Keratinocyte (primary cell): ENCODE data around the gene UNC13B. TPM values are rescaled to one million over a fixed set of nuclear protein-coding genes. Genes with fewer than 3 reads are reported as not detected.

Experiments
- DNase-seq: peaks from one replicate; pipeline ENCODE4 v3.0.0-alpha.2; 2011; ENCODE audit warnings: low read depth, missing footprints, low spot score
- FAIRE-seq: peaks from 2 replicates; lab custom pipeline; 2011; peaks lifted over from hg19 to GRCh38; lab: Jason Lieb, UNC
- H2AFZ ChIP-seq: 2 replicates; pipeline ENCODE4 v1.6.0; 2012; ENCODE audit warnings: low read length, control low read depth, inconsistent platforms; ENCODE audit not compliant: control insufficient read depth
- H3K27ac ChIP-seq: 2 replicates; pipeline ENCODE4 v1.5.1; 2011; ENCODE audit warnings: low read length; ENCODE audit not compliant: control insufficient read depth, insufficient read depth
- H3K27me3 ChIP-seq: 3 replicates; pipeline ENCODE4 v1.6.0; 2011; ENCODE audit warnings: low read length; ENCODE audit not compliant: control insufficient read depth, insufficient read depth; ENCODE audit errors: extremely low read depth
- H3K36me3 ChIP-seq, 2 experiments: 2 replicates in 1 of 2; 3 replicates in 1 of 2; pipeline ENCODE4 v1.5.1; 2011; ENCODE audit warnings: low read length in 2 of 2, mild to moderate bottlenecking in 1 of 2; ENCODE audit not compliant: control insufficient read depth in 2 of 2, insufficient read depth in 2 of 2; ENCODE audit errors: extremely low read depth in 1 of 2
- H3K4me1 ChIP-seq: 3 replicates; pipeline ENCODE4 v1.5.1; 2011; ENCODE audit warnings: low read length; ENCODE audit not compliant: control insufficient read depth, insufficient read depth; ENCODE audit errors: extremely low read depth
- H3K4me2 ChIP-seq: 3 replicates; pipeline ENCODE4 v1.6.0; 2011; ENCODE audit warnings: low read depth, low read length; ENCODE audit not compliant: control insufficient read depth, insufficient read depth; ENCODE audit errors: extremely low read depth
- H3K4me3 ChIP-seq, 3 experiments: fragments of 200-600 bp in 1 of 3; sonication (generic) in 1 of 3; 2 replicates in 2 of 3; 3 replicates in 1 of 3; pipeline ENCODE4 v1.5.1; 2011 to 2016; ENCODE audit warnings: low read length in 3 of 3, mild to moderate bottlenecking in 3 of 3, control low read depth in 2 of 3, inconsistent platforms in 1 of 3, low read depth in 1 of 3, mixed read lengths in 1 of 3, mixed run types in 1 of 3, moderate library complexity in 1 of 3; ENCODE audit not compliant: control insufficient read depth in 2 of 3, insufficient read depth in 2 of 3; ENCODE audit errors: extremely low read depth in 1 of 3
- H3K79me2 ChIP-seq: 2 replicates; pipeline ENCODE4 v1.6.0; 2012; ENCODE audit warnings: low read length; ENCODE audit not compliant: control insufficient read depth, insufficient read depth
- H3K9ac ChIP-seq: 3 replicates; pipeline ENCODE4 v1.6.0; 2011; ENCODE audit warnings: low read length; ENCODE audit not compliant: control insufficient read depth, insufficient read depth; ENCODE audit errors: extremely low read depth
- H3K9me1 ChIP-seq: 3 replicates; pipeline ENCODE4 v1.6.0; 2011; ENCODE audit warnings: low read length; ENCODE audit not compliant: control insufficient read depth, insufficient read depth; ENCODE audit errors: extremely low read depth
- H3K9me3 ChIP-seq: 2 replicates; pipeline ENCODE4 v1.5.1; 2012; ENCODE audit warnings: low read depth, low read length; ENCODE audit not compliant: control insufficient read depth
- H4K20me1 ChIP-seq: 3 replicates; pipeline ENCODE4 v1.6.0; 2011; ENCODE audit warnings: low read length; ENCODE audit not compliant: control insufficient read depth, insufficient read depth; ENCODE audit errors: extremely low read depth
- CTCF ChIP-seq, 3 experiments: IDR thresholded peaks in 1 of 3; conservative IDR thresholded peaks in 1 of 3; optimal IDR thresholded peaks in 1 of 3; 2 replicates in 2 of 3; 3 replicates in 1 of 3; pipeline versions ENCODE3 to v1.5.1; 2011; ENCODE audit warnings: low read length in 3 of 3, mild to moderate bottlenecking in 3 of 3, moderate library complexity in 2 of 3, control low read depth in 1 of 3, inconsistent platforms in 1 of 3; ENCODE audit not compliant: insufficient read depth in 2 of 3; ENCODE audit errors: extremely low read depth in 1 of 3
- EZH2 ChIP-seq: IDR thresholded peaks from one replicate; pipeline ENCODE4 v1.6.1; 2012; ENCODE audit warnings: inconsistent platforms, mild to moderate bottlenecking, low read length, moderate library complexity
- dilution Hi-C: fragments of 300-500 bp; cut with MboI; formaldehyde crosslinking; loops from one replicate; pipeline ENCODE4 v1.7.0; 2020; ENCODE audit warnings: low sequenced_read_pairs; ENCODE audit not compliant: extremely low pct_ligation_motif_present
- polyA plus RNA-seq, 5 experiments: library from polyadenylated mRNA; depleted of rRNA in 3 of 5; stranded (reverse) in 3 of 5; stranded (forward) in 1 of 5; unstranded in 1 of 5; fragments of >200 nt; gene quantifications; 1 replicate in 1 of 5; 2 replicates in 3 of 5; 3 replicates in 1 of 5; pipeline versions ENCODE4 v1.2.1 to v1.2.3, GENCODE V29; 2011 to 2012; ENCODE audit warnings: missing spikeins in 2 of 5, low read depth in 1 of 5, low replicate concordance in 1 of 5

Gene UNC13B
- polyA plus RNA-seq, 1 donor (not counting 4 experiments of a cell fraction or from before 2014, with no cell fraction given) = 9.3 TPM

GRCh38 chr9:35446012-35446411 lies 284.2 kb downstream of the UNC13B start:
- H3K36me3 ChIP-seq = no peaks in the 10 kb centered on the region
- H3K9me1 ChIP-seq = no peaks in the 10 kb centered on the region
- H3K9me3 ChIP-seq = no peaks in the 10 kb centered on the region
- TF ChIP-seq EZH2 (no peak), CTCF (optimal IDR thresholded peaks at IDR 0.05 in 1 of 3, IDR thresholded peaks at IDR 0.05 in 1 of 3, conservative IDR thresholded peaks at IDR 0.05 in 1 of 3; ENCODE audit: extremely low read depth in 1 of 3, insufficient read depth in 2 of 3, low read length in 3 of 3) (no peak)
- no peak overlapping the region for H3K4me3 ChIP-seq
- no peaks in the 10 kb centered on the region for H3K4me1 ChIP-seq
- no peak overlapping the region for H2AFZ ChIP-seq
- H3K27ac ChIP-seq = no peak overlapping the region
- H4K20me1 ChIP-seq = no peaks in the 10 kb centered on the region
- FAIRE-seq (no peak), DNase-seq (no peak)
- H3K4me2 ChIP-seq = no peak overlapping the region
- H3K27me3 ChIP-seq = no peaks in the 10 kb centered on the region
- dilution Hi-C loops = no loop called here
- no peaks in the 10 kb centered on the region for H3K79me2 ChIP-seq
- H3K9ac ChIP-seq = no peak overlapping the region

- Histone ChIP-seq H3K9ac (no peak overlapping the region), H3K36me3 (no peaks in the 10 kb centered on the region), H4K20me1 (no peaks in the 10 kb centered on the region), H3K9me1 (no peaks in the 10 kb centered on the region), H2AFZ (no peak overlapping the region), H3K27ac (no peak overlapping the region), H3K27me3 (no peaks in the 10 kb centered on the region), H3K79me2 (no peaks in the 10 kb centered on the region), H3K4me2 (no peak overlapping the region), H3K4me1 (no peaks in the 10 kb centered on the region), H3K4me3 (no peak overlapping the region), H3K9me3 (no peaks in the 10 kb centered on the region)
- TF ChIP-seq EZH2 (no peak), CTCF (optimal IDR thresholded peaks at IDR 0.05 in 1 of 3, IDR thresholded peaks at IDR 0.05 in 1 of 3, conservative IDR thresholded peaks at IDR 0.05 in 1 of 3; ENCODE audit: extremely low read depth in 1 of 3, insufficient read depth in 2 of 3, low read length in 3 of 3) (no peak)
- no peak for FAIRE-seq
- dilution Hi-C loops = no loop called here
- DNase-seq = no peak
Measured at GRCh38 chr9:35448496-35448895, 286.7 kb downstream of the UNC13B start.
